NK-92 treated with Interleukin-12 subunit alpha and Interleukin-12 subunit beta, amount 100 ng/mL, for 24 hours (cell line): ENCODE data around the gene FCRL1.

ENCODE experiments used
- DNase-seq: peaks from one replicate; lab custom pipeline; 2025; lab: John Stamatoyannopoulos, UW

FCRL1 gene

GRCh38 chr1:157803851-157804250 lies 16.1 kb downstream of the FCRL1 start:
- DNase-seq, result no peak

- no peak for DNase-seq
Measured at GRCh38 chr1:157799996-157800395, 19.9 kb downstream of the FCRL1 start.

- no peak for DNase-seq
Measured at GRCh38 chr1:157798211-157798610, 21.7 kb downstream of the FCRL1 start.

DNA sequence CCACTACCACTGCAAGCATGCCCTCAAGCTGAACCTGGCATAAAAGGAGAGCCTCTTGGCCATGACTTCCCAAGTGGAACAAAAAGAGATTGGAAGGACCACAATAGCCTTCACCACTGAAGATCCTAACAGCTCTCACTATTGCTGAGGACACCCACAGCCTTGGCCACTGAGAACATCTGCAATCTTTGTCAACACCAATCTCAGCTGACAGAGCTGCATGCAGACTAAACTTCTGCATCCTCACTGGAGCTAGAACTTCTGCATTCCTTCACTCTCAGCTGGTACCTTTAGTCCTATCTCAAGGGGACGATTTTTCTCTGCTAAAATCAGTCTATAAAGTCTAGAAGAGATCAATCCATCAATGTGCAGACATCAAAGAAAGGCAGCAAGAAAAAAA lies 34.7 kb downstream of the FCRL1 start:
- no peak for DNase-seq

- no peak for DNase-seq
Measured at GRCh38 chr1:157784801-157785200, 35.1 kb downstream of the FCRL1 start.

GRCh38 chr1:157782931-157783330 lies 37.0 kb downstream of the FCRL1 start:
- DNase-seq, result no peak

DNA sequence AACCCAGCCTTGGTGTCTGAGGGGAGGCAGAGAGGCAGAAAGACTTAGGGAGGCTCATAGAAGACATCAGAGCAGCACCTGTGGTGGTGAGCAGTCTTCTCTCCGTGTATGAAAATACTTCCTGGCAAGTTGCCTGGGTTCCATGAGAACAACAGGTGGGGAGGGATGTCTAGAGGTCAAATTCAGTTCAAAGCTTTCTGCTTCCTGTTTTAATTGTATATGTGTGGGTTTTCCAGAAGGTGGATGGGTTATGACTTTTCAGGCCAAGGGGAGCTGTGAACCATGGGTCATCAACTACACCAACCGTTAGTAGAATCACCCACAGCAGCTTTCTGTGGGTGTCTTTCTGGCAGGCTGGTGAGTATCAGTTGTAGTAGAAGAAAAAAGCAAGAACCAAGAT lies 38.9 kb downstream of the FCRL1 start:
- DNase-seq, result no peak

- no peak for DNase-seq
Measured at GRCh38 chr1:157776971-157777391, 42.9 kb downstream of the FCRL1 start, which contains the start of gene FCRL2. FCRL2 (minus strand) TSS chr1:157777132; CDS start chr1:157777073, 59 bp downstream.

- no peak for DNase-seq
Measured at GRCh38 chr1:157775101-157775870, 44.6 kb downstream of the FCRL1 start.

- no peak for DNase-seq
Measured at GRCh38 chr1:157774412-157774811, 45.5 kb downstream of the FCRL1 start.

- DNase-seq, result peak; percentile 22
Measured at GRCh38 chr1:157773493-157774350, 46.2 kb downstream of the FCRL1 start.

DNA sequence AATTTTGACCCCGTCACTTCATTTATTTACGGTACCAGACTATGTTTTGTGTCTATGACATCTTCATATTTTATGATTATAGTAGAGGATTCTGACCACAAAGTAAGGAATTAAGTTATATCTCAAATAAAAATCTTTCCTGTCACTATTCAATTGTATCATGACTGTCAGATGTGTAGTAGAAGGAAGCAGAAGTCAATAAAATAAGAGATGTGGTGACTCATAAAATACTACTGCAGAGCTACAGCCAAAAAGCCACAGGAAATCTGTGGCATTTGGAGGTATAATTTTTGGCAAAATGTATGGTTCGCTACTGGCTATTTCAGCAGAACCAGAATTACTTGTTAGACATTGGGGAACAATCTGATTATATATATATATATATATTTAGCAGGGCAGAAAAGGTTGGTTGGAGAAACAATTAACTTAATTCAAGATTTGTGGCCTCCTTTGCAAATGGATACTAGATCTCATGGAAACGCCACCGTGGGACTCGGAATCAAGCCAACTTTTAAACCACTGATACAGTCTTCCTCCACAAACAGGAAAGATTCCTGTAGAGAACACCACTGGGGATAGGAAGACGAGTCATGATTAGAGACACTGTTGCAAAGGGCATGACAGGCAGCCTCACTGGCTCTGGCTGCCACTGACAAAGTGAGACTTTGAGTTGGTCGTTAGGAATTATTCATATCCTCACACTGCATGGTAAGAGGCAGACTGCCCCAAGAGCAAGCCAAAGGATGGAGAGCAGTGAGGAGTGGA lies 48.1 kb downstream of the FCRL1 start:
- no peak for DNase-seq

DNA sequence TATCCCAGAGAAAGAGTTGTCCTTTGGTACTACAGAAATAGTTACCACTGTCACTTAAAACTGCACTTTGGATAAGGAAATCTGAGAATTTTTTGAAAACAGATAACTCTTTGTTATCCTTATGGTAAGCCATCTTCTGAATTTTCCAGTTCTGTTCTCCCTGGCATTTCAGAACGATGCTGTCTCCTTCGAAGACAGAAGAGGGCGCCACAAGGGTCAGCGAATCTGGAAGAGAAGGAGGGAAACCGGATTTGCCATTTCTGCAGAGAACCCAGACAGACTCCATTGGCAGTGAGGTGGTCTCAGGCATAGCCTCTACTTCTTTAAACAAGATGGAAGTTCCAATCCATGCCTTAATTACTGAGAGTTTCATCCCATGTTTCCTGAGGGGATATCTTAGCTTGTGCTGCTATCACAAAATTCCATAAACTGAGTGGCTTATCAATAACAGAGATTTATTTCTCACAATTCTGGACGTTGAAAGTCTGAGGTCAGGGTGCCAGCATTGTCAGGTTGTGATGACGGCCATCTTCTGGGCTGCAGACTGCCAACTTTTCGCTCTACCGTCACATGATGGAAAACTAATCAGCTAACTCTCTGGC lies 49.4 kb downstream of the FCRL1 start:
- no peak for DNase-seq

- DNase-seq, result no peak
Measured at GRCh38 chr1:157766792-157767191, 53.1 kb downstream of the FCRL1 start.

DNA sequence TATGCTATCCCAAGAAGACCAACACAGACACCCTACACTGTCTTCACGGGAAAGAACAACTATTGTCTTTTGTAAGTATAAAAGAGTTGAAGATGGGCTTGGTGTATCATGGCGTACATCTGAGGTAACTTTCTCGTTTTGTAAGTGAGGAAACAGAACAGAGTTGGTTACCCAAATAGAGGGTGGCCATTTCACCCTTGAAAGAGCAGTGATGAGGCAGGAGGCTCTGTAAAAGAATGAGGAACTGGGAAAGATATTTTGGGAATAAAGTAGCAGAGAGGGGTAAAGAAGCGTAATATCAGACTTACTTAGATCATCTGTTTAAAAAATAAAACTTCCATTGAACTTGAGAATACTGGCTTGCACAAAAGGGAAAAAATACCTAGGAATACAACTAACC lies 61.9 kb downstream of the FCRL1 start:
- no peak for DNase-seq

- no peak for DNase-seq
Measured at GRCh38 chr1:157753611-157754010, 66.3 kb downstream of the FCRL1 start.

DNA sequence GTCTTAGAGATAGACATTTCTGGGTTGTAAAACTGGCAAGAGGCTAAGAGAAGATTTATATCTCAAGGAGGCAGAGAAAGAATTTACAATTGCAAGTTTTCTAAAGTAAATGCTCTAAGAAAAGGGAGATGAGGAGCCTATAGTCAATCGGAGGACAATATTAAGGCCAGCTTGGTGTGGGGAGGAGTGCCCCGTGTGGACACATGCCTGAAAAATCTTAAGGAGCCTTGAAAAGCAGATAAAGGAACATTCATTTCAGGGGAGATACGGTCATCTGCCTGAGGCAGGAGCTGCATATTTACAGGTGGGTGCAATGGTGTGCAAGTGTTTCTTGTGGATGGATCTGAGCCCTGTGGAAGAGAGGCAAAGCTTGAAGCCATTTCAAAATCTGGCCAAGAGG lies 68.6 kb downstream of the FCRL1 start:
- DNase-seq, result no peak

DNA sequence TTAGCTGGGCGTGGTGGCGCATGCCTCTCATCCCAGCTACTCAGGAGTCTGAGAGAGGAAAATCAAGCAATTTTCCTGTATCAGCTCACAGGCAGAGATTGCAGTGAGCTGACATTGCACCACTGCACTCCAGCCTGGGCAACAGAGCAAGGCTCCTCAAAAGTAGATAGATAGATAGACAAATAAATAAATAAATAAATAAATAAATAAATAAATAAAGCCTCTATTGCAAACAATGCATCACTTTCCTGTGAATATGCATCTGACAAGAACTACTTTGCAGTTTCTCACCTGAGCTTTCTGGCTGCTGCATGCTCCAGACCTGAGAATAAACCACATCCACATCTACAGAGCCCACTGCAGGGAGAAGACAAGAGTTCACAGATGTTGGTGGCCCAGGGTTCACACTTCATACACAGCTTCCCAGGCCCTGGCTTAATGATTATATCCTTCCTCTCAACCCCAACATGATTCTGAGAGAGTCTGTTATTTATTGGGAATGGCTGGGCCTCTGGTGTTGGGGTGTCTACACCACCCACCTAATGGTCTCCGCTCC lies 71.6 kb downstream of the FCRL1 start:
- DNase-seq, result no peak
